Peyer's patch (tissue), 4 donors: ENCODE measurements around the gene FGD3.

Experiments used
- POLR2A ChIP-seq, 2 donors: fragments of 450-650 bp; IDR thresholded peaks; one replicate each; pipeline ENCODE4 v1.5.1; 2017; ENCODE audit warnings: antibody characterized with exemption in 2 of 2, mild to moderate bottlenecking in 2 of 2, moderate library complexity in 2 of 2
- TF ChIP-seq, protein P1 (sequence below), 6 experiments: fragments of 450-650 bp in 4 of 6; fragments of 200-600 bp in 2 of 6; sonication (generic) in 1 of 6; IDR thresholded peaks; one replicate each; pipeline ENCODE4 v1.5.1; 2017 to 2019; ENCODE audit warnings: antibody characterized with exemption in 6 of 6, mild to moderate bottlenecking in 3 of 6, moderate library complexity in 1 of 6

DNA sequence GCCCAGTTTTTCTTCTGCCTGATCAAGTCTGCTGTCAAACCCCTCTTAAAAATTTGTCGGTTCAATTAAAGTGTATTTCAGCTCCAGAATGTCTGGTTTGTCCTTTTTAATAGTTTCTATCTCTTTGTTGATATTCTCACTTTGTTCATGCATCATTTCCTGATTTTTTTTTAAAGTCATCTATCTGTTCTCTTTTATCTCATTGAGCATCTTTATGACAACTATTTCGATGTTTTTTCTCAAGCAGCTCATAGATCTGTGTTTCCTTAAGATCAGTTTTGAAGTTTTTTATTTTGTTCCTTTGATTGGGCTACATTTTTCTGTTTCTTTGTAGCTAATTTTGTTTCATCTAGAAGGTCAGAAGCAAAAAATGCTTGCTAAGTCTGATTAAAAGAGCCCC lies 53.7 kb downstream of the FGD3 start:
- TF ChIP-seq, protein P1, sequence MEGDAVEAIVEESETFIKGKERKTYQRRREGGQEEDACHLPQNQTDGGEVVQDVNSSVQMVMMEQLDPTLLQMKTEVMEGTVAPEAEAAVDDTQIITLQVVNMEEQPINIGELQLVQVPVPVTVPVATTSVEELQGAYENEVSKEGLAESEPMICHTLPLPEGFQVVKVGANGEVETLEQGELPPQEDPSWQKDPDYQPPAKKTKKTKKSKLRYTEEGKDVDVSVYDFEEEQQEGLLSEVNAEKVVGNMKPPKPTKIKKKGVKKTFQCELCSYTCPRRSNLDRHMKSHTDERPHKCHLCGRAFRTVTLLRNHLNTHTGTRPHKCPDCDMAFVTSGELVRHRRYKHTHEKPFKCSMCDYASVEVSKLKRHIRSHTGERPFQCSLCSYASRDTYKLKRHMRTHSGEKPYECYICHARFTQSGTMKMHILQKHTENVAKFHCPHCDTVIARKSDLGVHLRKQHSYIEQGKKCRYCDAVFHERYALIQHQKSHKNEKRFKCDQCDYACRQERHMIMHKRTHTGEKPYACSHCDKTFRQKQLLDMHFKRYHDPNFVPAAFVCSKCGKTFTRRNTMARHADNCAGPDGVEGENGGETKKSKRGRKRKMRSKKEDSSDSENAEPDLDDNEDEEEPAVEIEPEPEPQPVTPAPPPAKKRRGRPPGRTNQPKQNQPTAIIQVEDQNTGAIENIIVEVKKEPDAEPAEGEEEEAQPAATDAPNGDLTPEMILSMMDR (IDR thresholded peaks at IDR 0.05) = no peak
- TF ChIP-seq POLR2A (IDR thresholded peaks at IDR 0.05) = no peak
